HG02884 (cell line): Measurements from ENCODE around the gene PFKFB2.

Source experiments
- ATAC-seq: cut with Tn5 transposase; IDR thresholded peaks from one replicate; pipeline ENCODE4 v1.9.1; 2021; ENCODE audit warnings: mild to moderate bottlenecking, moderate library complexity; ENCODE audit not compliant: unreplicated experiment

PFKFB2 gene

DNA sequence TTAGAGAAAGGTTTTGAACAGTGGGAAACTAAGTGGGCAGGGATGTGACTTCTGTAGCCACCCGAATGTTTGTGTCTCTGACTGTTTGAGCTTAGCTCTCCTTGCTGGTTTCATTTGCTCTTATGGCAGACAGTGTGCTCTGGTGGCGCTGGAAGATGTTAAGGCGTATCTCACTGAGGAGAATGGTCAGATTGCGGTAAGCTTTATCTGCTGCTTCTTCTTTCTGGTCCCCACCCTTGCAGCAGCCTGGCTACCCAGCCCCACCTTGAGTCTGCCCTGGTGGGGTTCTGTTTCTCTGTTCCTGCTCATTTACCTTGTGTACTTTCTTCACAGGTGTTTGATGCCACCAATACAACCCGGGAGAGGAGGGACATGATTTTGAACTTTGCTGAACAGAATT, 9.9 kb downstream of the PFKFB2 start:
- no peak for ATAC-seq

- ATAC-seq, result no peak
Measured at GRCh38 chr1:207064561-207064960, 11.5 kb downstream of the PFKFB2 start.

GRCh38 chr1:207067185-207067584, 14.1 kb downstream of the PFKFB2 start:
- no peak for ATAC-seq

DNA sequence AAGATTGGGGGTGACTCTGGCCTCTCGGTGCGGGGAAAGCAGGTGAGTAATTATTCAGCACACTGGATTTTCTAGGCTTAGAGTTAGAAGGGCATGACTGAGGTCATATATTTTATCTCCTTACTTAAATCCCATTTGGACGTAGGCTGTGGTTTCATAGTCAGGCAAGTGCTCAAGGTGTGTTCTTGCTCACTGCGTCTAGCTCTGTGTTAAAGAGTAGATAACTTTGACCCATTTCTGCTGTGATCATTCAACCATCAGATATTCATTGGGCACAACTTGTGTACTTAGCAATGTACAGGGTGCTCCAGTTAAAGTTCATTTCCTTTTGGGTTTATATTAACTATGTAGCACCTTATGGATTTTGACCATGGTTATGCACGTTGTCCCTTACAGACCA, 14.6 kb downstream of the PFKFB2 start:
- ATAC-seq, result no peak

- no peak for ATAC-seq
Measured at GRCh38 chr1:207069061-207069460, 16.0 kb downstream of the PFKFB2 start.

GRCh38 chr1:207069858-207070506, 16.9 kb downstream of the PFKFB2 start:
- no peak for ATAC-seq

GRCh38 chr1:207070811-207071210, 17.7 kb downstream of the PFKFB2 start:
- ATAC-seq, result no peak

- no peak for ATAC-seq
Measured at GRCh38 chr1:207071426-207071825, 18.4 kb downstream of the PFKFB2 start.

DNA sequence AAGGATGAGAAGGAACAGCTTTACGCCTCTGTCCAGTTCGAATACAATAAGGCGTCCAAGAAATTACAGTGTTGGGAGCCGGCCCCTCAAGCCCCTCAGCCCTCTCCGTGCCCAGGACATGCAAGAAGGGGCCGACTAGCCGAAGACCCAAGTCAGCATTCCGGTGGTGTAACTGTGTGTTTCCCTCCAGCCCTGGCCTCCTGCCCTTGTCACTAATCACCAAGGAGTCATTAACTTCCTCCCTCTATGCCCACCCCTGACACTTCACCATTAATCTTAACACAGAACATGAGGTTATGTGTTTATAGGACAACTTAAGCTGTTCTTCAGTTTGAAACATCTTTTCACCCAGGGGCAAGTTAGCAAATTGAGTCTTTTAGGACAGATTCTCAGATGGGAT, 19.2 kb downstream of the PFKFB2 start:
- no peak for ATAC-seq

GRCh38 chr1:207073906-207074820, 21.1 kb downstream of the PFKFB2 start:
- ATAC-seq, result no peak

- no peak for ATAC-seq
Measured at GRCh38 chr1:207076181-207076955, 23.3 kb downstream of the PFKFB2 start.

GRCh38 chr1:207077012-207077411, 23.9 kb downstream of the PFKFB2 start:
- ATAC-seq, result no peak

- no peak for ATAC-seq
Measured at GRCh38 chr1:207077470-207078377, 24.6 kb downstream of the PFKFB2 start.

GRCh38 chr1:207078578-207079132, 25.6 kb downstream of the PFKFB2 start:
- no peak for ATAC-seq

- ATAC-seq, result no peak
Measured at GRCh38 chr1:207079706-207080241, 26.7 kb downstream of the PFKFB2 start.

GRCh38 chr1:207081088-207081487, 28.0 kb downstream of the PFKFB2 start:
- ATAC-seq, result no peak

- ATAC-seq, result no peak
Measured at GRCh38 chr1:207081806-207082205, 28.7 kb downstream of the PFKFB2 start.

GRCh38 chr1:207084232-207084631, 31.2 kb downstream of the PFKFB2 start:
- ATAC-seq, result no peak

GRCh38 chr1:207084701-207085180, 31.7 kb downstream of the PFKFB2 start:
- ATAC-seq, result no peak

GRCh38 chr1:207085887-207086286, 32.8 kb downstream of the PFKFB2 start:
- no peak for ATAC-seq
